Measurements from ENCODE around the gene KCNE5.
"Not testable (repeated sequence)": the region's sequence is repeated elsewhere in the genome, so short reads cannot be mapped to it uniquely, and the experiment has no call there.

Gene KCNE5, protein sequence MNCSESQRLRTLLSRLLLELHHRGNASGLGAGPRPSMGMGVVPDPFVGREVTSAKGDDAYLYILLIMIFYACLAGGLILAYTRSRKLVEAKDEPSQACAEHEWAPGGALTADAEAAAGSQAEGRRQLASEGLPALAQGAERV

DNA sequence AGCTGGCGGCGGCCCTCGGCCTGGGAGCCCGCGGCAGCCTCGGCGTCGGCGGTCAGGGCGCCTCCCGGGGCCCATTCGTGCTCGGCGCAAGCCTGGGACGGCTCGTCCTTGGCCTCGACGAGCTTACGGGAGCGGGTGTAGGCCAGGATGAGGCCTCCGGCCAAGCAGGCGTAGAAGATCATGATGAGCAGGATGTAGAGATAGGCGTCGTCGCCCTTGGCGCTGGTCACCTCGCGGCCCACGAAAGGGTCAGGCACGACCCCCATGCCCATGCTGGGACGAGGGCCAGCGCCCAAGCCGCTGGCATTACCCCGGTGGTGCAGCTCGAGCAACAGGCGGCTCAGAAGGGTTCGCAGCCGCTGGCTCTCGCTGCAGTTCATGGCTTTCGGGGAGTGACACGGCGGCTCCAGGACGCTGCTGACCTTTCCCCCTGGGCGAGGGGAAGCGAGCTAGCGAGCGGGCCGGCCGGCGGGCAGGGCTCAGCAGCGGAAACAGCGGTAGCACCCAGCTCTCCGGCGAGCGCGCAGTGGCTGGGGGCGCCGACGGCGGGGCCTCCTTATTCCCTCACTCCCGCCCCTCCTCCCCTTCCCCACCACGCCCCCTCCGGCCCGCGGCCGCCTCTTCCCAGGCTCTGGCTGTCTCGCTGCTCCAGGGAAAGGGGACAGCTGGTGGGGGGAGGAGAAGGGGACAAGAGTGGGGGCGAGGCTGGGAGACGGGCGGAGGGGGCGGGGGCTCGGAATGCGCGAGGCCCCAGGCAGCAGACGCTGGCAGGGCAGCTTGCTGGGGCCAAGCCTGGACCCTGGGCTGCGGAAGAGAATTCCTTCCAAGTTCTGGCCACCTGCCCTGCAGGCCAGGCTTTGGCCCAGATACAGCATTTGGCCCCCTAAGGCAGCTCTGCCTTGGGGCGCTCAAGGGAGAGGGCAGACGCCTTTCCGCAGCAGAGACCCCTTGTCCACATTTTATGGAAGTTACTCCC, at the start of gene KCNE5:
TSS of gene KCNE5 (minus strand) at position 532 of the 976 bp plus-strand sequence. CDS start at position 380, 152 bp downstream.
- TF ChIP-seq, protein P1, sequence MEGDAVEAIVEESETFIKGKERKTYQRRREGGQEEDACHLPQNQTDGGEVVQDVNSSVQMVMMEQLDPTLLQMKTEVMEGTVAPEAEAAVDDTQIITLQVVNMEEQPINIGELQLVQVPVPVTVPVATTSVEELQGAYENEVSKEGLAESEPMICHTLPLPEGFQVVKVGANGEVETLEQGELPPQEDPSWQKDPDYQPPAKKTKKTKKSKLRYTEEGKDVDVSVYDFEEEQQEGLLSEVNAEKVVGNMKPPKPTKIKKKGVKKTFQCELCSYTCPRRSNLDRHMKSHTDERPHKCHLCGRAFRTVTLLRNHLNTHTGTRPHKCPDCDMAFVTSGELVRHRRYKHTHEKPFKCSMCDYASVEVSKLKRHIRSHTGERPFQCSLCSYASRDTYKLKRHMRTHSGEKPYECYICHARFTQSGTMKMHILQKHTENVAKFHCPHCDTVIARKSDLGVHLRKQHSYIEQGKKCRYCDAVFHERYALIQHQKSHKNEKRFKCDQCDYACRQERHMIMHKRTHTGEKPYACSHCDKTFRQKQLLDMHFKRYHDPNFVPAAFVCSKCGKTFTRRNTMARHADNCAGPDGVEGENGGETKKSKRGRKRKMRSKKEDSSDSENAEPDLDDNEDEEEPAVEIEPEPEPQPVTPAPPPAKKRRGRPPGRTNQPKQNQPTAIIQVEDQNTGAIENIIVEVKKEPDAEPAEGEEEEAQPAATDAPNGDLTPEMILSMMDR (IDR thresholded peaks at IDR 0.05; ENCODE audit: insufficient read depth, low read length, poor library complexity, severe bottlenecking), result no peak
- DNase-seq (ENCODE audit: extremely low read depth, insufficient read length), result no peak
- H3K4me3 ChIP-seq (replicated peaks; ENCODE audit: low read depth, low read length), result no peak within 1 kb of the TSS

DNA sequence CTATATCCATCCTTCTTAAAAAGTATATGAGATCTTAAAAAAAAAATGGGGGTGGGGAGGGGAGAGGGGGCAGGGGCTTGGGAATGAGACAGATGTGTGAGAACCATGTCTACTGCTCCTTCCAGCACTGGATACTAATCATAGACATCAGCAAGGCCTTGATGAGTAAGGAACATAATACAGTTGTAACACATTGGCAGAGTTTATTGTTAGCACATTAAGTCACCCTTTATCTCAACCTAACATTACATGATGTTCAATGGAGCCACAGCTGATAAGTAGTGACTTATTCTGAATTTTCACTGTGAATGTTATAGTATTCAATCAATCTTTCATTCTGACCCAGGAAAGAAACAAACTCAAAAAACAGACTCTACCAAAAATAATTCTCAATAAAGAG, 47.3 kb upstream of the KCNE5 start:
- TF ChIP-seq, protein P1 (IDR thresholded peaks at IDR 0.05; ENCODE audit: insufficient read depth, low read length, poor library complexity, severe bottlenecking), result no peak
- Histone ChIP-seq H3K4me3 (replicated peaks; ENCODE audit: low read depth, low read length) (no peak overlapping the region), H3K27me3 (replicated peaks; ENCODE audit: control insufficient read depth, insufficient read depth, low read length) (no peaks in the 10 kb centered on the region), H3K36me3 (ENCODE audit: control insufficient read depth, insufficient read depth, low read length) (peaks cover 3% of the 10 kb centered on the region; the same call in 1 of the 2 replicates)
- DNase-seq (ENCODE audit: extremely low read depth, insufficient read length), result no peak

More for the DNA sequence above, at the start of gene KCNE5:
- no peaks in the 10 kb centered on the region for H3K27me3 ChIP-seq (replicated peaks; ENCODE audit: control insufficient read depth, insufficient read depth, low read length)
- no peaks in the 10 kb centered on the region for H3K36me3 ChIP-seq (ENCODE audit: control insufficient read depth, insufficient read depth, low read length)

DNA sequence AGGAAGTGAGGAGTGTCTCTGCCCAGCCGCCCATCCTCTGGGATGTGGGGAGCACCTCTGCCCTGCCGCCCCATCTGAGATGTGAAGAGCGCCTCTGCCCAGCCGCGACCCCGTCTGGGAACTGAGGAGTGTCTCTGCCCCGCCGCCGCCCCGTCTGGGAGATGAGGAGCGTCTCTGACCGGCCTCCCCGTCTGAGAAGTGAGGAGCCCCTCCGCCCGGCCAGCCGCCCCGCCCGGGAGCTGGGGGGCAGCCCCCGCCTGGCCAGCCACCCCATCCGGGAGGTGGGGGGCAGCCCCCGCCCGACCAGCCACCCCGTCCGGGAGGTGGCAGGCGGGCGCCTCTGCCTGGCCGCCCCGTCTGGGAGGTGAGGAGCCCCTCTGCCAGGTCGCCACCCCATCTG, 46.2 kb upstream of the KCNE5 start:
- not testable (repeated sequence) for H3K4me3 ChIP-seq (replicated peaks; ENCODE audit: low read depth, low read length); DNase-seq (ENCODE audit: extremely low read depth, insufficient read length); H3K27me3 ChIP-seq (replicated peaks; ENCODE audit: control insufficient read depth, insufficient read depth, low read length); H3K36me3 ChIP-seq (ENCODE audit: control insufficient read depth, insufficient read depth, low read length)

DNA sequence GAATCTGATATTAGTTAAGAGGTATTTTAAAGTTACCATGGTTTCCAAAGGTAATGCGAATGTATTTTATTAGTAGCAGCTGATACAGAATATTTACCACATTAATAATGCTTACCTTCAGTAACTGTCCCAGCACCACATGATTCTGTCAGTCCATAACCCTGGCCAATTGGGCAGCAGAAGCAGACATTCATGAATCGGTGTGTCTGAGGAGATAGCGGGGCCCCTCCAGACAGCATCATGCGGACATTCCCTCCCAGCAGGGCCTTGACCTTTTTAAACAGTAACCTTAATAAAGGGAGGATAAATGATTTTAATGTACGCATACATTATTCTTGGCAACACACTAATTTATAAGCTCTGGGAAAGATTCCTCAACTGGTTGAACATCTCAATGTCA, 43.0 kb upstream of the KCNE5 start:
- DNase-seq (ENCODE audit: extremely low read depth, insufficient read length), result no peak
- no peak overlapping the region for H3K4me3 ChIP-seq (replicated peaks; ENCODE audit: low read depth, low read length)
- peaks cover 3% of the 10 kb centered on the region; the same call in 1 of the 2 replicates for H3K36me3 ChIP-seq (ENCODE audit: control insufficient read depth, insufficient read depth, low read length)
- no peaks in the 10 kb centered on the region for H3K27me3 ChIP-seq (replicated peaks; ENCODE audit: control insufficient read depth, insufficient read depth, low read length)
- TF ChIP-seq, protein P1 (IDR thresholded peaks at IDR 0.05; ENCODE audit: insufficient read depth, low read length, poor library complexity, severe bottlenecking), result no peak

DNA sequence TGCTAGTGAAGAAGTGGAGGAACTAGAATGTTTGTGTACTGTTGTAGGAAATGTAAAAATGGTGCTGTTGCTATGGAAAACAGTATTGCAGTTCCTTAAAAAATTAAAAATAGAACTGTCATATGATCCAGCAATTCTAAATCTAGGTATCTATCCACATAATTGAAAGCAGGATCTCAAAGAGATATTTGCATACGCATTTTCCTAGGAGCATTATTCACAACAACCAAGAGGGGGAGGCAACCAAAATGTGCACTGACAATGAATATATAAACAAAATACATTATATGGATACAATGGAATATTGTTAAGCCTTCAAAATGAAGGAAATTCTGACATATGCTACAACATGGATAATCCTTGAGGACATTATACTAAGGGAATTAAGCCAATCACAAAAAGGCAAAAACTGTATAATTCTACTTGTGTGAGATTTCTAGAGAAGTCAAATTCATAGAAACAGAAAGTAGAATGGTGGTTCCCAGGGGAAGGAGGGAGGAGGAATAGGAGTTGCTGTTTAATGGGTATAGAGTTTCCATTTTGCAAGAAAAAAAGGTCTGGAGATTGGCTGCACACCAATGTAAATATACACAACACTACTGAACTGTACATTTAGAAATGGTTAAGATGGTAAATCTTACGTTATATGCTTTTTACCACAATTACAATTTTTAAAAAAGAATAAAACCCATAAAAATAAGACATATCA, 35.6 kb upstream of the KCNE5 start:
- Histone ChIP-seq H3K36me3 (ENCODE audit: control insufficient read depth, insufficient read depth, low read length) (peaks cover 4% of the 10 kb centered on the region), H3K27me3 (replicated peaks; ENCODE audit: control insufficient read depth, insufficient read depth, low read length) (no peaks in the 10 kb centered on the region), H3K4me3 (replicated peaks; ENCODE audit: low read depth, low read length) (no peak overlapping the region)
- DNase-seq (ENCODE audit: extremely low read depth, insufficient read length), result no peak
- TF ChIP-seq, protein P1 (IDR thresholded peaks at IDR 0.05; ENCODE audit: insufficient read depth, low read length, poor library complexity, severe bottlenecking), result no peak

DNA sequence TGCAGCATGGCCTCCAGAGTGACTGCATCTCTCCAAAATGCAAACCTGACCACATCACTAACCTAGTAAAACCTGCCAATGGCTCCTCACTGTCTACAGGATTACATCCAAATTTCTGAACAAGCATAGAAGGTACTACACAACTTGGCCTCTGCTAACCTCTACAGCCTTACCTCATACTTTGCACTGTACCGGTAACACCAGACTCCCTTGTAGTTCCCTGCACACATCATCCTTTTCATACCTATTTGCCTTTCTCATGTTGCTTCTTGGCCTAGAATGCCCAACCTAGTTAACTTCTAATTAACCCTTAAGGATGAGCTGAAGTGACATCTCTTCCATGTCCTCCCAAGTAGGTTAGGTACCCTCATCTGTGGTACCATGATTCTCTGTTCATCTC, 33.4 kb upstream of the KCNE5 start:
- Histone ChIP-seq H3K36me3 (ENCODE audit: control insufficient read depth, insufficient read depth, low read length) (peaks cover 4% of the 10 kb centered on the region), H3K27me3 (replicated peaks; ENCODE audit: control insufficient read depth, insufficient read depth, low read length) (no peaks in the 10 kb centered on the region), H3K4me3 (replicated peaks; ENCODE audit: low read depth, low read length) (no peak overlapping the region)
- DNase-seq (ENCODE audit: extremely low read depth, insufficient read length), result no peak
- TF ChIP-seq, protein P1 (IDR thresholded peaks at IDR 0.05; ENCODE audit: insufficient read depth, low read length, poor library complexity, severe bottlenecking), result no peak

DNA sequence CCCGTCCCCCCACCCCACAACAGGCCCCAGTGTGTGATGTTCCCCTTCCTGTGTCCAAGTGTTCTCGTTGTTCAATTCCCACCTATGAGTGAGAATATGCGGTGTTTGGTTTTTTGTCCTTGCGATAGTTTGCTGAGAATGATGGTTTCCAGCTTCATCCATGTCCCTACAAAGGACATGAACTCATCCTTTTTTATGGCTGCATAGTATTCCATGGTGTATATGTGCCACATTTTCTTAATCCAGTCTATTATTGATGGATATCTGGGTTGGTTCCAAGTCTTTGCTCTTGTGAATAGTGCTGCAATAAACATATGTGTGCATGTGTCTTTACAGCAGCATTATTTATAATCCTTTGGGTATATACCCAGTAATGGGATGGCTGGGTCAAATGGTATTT, 32.4 kb upstream of the KCNE5 start:
- not testable (repeated sequence) for H3K36me3 ChIP-seq (ENCODE audit: control insufficient read depth, insufficient read depth, low read length); H3K27me3 ChIP-seq (replicated peaks; ENCODE audit: control insufficient read depth, insufficient read depth, low read length); H3K4me3 ChIP-seq (replicated peaks; ENCODE audit: low read depth, low read length); DNase-seq (ENCODE audit: extremely low read depth, insufficient read length)
